Measurements from ENCODE around the gene HNRNPA1L2. TPM values are rescaled to one million over a fixed set of nuclear protein-coding genes. Genes with fewer than 3 reads are reported as not detected.

HNRNPA1L2 gene
- total and polyA plus RNA-seq, 10 of the 15 experiments (the other 5 are each of a cell fraction or from before 2014, with no cell fraction given) = 3.3 to 12.0 (median 7.8) TPM

DNA sequence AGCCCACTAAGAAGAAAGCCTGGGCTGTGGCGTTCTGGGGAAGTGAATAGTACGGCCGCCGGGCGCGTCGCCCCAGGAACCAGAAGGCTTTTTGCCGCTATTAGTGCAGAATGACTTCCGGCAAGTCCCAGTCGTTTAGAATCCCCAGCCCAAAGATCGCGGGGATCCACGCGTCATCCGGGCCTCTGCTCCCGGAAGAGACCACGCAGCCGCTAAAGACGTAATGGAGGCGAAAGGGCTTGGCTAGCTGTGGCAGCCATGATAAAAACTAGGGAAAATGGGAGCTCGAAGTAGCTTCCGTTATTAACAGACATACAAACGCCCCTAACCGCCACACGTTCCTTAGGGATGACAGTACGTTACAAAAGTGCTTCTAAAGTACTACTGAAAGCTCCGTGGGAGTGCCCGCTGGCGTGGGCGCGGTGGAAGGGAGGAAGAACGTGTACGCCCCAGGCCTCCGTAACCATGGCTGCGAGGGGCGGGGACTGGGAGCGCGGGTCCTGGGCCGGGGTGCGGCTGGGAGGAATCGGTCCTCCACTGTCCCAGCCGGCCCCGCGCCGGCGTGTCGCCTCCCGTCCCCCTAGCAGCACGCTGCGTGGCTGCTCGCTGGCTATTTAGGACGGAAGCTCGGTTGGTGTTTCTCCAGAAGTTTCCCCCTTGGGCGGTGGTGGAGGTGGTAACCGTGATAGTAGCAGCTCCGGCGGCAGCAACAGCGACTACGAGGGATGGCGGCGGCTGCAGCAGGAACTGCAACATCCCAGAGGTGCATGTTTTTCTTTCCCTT is 10.2 kb downstream of the HNRNPA1L2 start, which contains the start of gene SUGT1 (continued):
- TF ChIP-seq, protein P1, sequence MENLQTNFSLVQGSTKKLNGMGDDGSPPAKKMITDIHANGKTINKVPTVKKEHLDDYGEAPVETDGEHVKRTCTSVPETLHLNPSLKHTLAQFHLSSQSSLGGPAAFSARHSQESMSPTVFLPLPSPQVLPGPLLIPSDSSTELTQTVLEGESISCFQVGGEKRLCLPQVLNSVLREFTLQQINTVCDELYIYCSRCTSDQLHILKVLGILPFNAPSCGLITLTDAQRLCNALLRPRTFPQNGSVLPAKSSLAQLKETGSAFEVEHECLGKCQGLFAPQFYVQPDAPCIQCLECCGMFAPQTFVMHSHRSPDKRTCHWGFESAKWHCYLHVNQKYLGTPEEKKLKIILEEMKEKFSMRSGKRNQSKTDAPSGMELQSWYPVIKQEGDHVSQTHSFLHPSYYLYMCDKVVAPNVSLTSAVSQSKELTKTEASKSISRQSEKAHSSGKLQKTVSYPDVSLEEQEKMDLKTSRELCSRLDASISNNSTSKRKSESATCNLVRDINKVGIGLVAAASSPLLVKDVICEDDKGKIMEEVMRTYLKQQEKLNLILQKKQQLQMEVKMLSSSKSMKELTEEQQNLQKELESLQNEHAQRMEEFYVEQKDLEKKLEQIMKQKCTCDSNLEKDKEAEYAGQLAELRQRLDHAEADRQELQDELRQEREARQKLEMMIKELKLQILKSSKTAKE (IDR thresholded peaks at IDR 0.05; ENCODE audit: low read depth, poor library complexity, severe bottlenecking) = peak; percentile 48
- no peak for TF ChIP-seq ZSCAN29 (IDR thresholded peaks at IDR 0.05)
- peak; percentile 72 to 80 for TF ChIP-seq IKZF2 (IDR thresholded peaks at IDR 0.05)
- TF ChIP-seq POLR2AphosphoS2 (IDR thresholded peaks at IDR 0.05; ENCODE audit: low read depth, low read length) = peak; percentile 82
- peak; percentile 71; the same call in 1 of the 2 replicates for TF ChIP-seq ZNF24 (IDR thresholded peaks at IDR 0.05)
- peak; percentile 80 for TF ChIP-seq NR2F1 (conservative IDR thresholded peaks at IDR 0.05)
- TF ChIP-seq, protein P2, sequence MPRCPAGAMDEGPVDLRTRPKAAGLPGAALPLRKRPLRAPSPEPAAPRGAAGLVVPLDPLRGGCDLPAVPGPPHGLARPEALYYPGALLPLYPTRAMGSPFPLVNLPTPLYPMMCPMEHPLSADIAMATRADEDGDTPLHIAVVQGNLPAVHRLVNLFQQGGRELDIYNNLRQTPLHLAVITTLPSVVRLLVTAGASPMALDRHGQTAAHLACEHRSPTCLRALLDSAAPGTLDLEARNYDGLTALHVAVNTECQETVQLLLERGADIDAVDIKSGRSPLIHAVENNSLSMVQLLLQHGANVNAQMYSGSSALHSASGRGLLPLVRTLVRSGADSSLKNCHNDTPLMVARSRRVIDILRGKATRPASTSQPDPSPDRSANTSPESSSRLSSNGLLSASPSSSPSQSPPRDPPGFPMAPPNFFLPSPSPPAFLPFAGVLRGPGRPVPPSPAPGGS (IDR thresholded peaks at IDR 0.05; ENCODE audit: borderline replicate concordance, insufficient read depth, low read depth, low read length, poor library complexity, severe bottlenecking) = peak; percentile 9
- peak; percentile 20; the same call in 1 of the 2 replicates for TF ChIP-seq NFIC (IDR thresholded peaks at IDR 0.05; ENCODE audit: low read depth, low read length)
- peak; percentile 55 to 81 (median 73) for TF ChIP-seq CTCF (IDR thresholded peaks at IDR 0.05 in 2 of 3, conservative IDR thresholded peaks at IDR 0.05 in 1 of 3; ENCODE audit: control insufficient read depth in 2 of 3, extremely low read depth in 1 of 3, insufficient read depth in 1 of 3, low read depth in 3 of 3, low read length in 3 of 3)
- peak; percentile 57 for TF ChIP-seq CREM (IDR thresholded peaks at IDR 0.05; ENCODE audit: low read depth)
- TF ChIP-seq SMAD5 (IDR thresholded peaks at IDR 0.05; ENCODE audit: low read depth) = peak; percentile 91
- TF ChIP-seq, protein P3, sequence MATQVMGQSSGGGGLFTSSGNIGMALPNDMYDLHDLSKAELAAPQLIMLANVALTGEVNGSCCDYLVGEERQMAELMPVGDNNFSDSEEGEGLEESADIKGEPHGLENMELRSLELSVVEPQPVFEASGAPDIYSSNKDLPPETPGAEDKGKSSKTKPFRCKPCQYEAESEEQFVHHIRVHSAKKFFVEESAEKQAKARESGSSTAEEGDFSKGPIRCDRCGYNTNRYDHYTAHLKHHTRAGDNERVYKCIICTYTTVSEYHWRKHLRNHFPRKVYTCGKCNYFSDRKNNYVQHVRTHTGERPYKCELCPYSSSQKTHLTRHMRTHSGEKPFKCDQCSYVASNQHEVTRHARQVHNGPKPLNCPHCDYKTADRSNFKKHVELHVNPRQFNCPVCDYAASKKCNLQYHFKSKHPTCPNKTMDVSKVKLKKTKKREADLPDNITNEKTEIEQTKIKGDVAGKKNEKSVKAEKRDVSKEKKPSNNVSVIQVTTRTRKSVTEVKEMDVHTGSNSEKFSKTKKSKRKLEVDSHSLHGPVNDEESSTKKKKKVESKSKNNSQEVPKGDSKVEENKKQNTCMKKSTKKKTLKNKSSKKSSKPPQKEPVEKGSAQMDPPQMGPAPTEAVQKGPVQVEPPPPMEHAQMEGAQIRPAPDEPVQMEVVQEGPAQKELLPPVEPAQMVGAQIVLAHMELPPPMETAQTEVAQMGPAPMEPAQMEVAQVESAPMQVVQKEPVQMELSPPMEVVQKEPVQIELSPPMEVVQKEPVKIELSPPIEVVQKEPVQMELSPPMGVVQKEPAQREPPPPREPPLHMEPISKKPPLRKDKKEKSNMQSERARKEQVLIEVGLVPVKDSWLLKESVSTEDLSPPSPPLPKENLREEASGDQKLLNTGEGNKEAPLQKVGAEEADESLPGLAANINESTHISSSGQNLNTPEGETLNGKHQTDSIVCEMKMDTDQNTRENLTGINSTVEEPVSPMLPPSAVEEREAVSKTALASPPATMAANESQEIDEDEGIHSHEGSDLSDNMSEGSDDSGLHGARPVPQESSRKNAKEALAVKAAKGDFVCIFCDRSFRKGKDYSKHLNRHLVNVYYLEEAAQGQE (IDR thresholded peaks at IDR 0.05; ENCODE audit: low read depth, low read length) = peak; percentile 10; the same call in 1 of the 2 replicates
- peak; percentile 76 for TF ChIP-seq CREB1 (IDR thresholded peaks at IDR 0.05; ENCODE audit: low read depth)
- TF ChIP-seq SRF (IDR thresholded peaks at IDR 0.05; ENCODE audit: low read depth in 2 of 2, low read length in 2 of 2) = 0 out of 4 replicates have a peak, but pooled peaks of 1 of the 2 experiments have one; percentile 57
- peak; percentile 91 for TF ChIP-seq NBN (IDR thresholded peaks at IDR 0.05)
- TF ChIP-seq, protein P4, sequence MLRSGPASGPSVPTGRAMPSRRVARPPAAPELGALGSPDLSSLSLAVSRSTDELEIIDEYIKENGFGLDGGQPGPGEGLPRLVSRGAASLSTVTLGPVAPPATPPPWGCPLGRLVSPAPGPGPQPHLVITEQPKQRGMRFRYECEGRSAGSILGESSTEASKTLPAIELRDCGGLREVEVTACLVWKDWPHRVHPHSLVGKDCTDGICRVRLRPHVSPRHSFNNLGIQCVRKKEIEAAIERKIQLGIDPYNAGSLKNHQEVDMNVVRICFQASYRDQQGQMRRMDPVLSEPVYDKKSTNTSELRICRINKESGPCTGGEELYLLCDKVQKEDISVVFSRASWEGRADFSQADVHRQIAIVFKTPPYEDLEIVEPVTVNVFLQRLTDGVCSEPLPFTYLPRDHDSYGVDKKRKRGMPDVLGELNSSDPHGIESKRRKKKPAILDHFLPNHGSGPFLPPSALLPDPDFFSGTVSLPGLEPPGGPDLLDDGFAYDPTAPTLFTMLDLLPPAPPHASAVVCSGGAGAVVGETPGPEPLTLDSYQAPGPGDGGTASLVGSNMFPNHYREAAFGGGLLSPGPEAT (IDR thresholded peaks at IDR 0.05; ENCODE audit: low read depth) = peak; percentile 83
- TF ChIP-seq, protein P5, sequence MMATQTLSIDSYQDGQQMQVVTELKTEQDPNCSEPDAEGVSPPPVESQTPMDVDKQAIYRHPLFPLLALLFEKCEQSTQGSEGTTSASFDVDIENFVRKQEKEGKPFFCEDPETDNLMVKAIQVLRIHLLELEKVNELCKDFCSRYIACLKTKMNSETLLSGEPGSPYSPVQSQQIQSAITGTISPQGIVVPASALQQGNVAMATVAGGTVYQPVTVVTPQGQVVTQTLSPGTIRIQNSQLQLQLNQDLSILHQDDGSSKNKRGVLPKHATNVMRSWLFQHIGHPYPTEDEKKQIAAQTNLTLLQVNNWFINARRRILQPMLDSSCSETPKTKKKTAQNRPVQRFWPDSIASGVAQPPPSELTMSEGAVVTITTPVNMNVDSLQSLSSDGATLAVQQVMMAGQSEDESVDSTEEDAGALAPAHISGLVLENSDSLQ (IDR thresholded peaks at IDR 0.05) = peak; percentile 6; the same call in 1 of the 2 replicates

Measured in GM12878 (cell line).